Metanephros (tissue), 2 donors: ENCODE measurements around the gene CERT1. TPM values are rescaled to one million over a fixed set of nuclear protein-coding genes. Genes with fewer than 3 reads are reported as not detected.

Experiments
- small RNA-seq: library from RNA; depleted of rRNA; stranded (forward); fragments of <200 nt; gene quantifications from one replicate; pipeline ENCODE3, GENCODE V24; 2014; ENCODE audit warnings: low replicate concordance
- total RNA-seq: library from RNA; depleted of rRNA; stranded (reverse); fragments of >200 nt; gene quantifications from one replicate; pipeline ENCODE4 v1.2.3, GENCODE V29; 2014

Gene CERT1
- 50.7 TPM for total RNA-seq

DNA sequence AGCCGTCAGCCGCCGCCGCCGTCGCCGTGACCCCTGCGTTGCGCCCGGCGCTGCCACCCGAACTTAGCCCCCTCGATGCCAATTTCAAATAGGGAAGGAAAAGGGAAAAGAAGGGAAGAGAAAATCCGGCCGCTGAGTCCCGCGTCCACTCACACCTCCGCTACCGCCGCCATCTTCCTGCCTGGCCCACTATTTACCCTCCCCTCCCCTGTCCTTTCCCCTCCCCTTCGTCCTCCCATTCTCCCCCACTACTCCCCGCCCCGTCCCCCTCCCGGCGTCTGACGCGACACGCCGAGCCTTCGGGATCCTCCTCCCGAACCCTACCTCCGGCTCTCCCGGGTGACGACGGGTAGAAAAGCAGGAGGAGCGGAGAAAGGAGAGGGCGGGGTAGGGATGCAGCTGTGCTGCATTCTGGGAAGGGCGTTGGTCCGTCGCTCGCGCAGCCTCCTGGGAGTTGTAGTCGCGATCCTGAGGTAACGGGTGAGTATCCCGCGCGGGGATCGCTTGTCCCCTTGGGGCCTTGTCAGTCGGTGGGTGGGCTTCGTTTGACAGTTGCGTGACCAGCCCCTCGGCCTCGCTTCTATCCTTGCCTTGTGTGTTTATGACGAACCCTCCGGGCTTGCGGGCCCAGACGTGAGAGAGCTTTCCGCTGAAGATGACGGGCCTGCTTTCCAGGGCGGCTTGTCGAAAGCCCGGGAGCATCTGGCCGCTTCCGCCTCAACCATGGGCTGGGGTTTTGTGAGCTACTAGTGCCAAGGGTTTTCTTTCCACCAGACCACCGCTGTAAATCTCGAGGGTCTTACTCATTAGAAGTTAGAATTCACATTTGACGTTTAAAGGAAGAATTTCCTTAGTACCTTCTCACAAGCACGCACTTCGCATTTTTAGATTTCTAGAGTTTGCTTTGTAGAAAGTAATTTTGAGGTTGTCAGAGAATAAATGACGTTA, at the start of gene CERT1, which contains the start of gene POLK:
TSS of gene CERT1 (minus strand) at position 195 of the 948 bp plus-strand sequence. CDS start 422 bp downstream, outside the sequence.
TSS of gene POLK (plus strand) at position 457 of the 948 bp plus-strand sequence.

GRCh38 chr5:75336615-75337336, 174.7 kb downstream of the CERT1 start, which contains the start of gene HMGCR:
Gene HMGCR (plus strand): TSS chr5:75337220. CDS start chr5:75342606, 5,386 bp downstream.

Small RNAs within 50 kb of the gene (small RNA-seq; reads per million reads assigned to genes)
- gene RNU7-175P: not detected

Other genes with a start within 250 kb of the CERT1 start
- 74.8 TPM for gene HMGCR, start 174.4 kb downstream of the CERT1 start, total RNA-seq
- 28.3 TPM for gene POLK, start 262 bp upstream of the CERT1 start, total RNA-seq
- gene ANKDD1B, start 99.8 kb upstream of the CERT1 start, total RNA-seq: 6.4 TPM
- gene POC5, start 205.8 kb upstream of the CERT1 start, total RNA-seq: 12.4 TPM